GM19043 (cell line): ENCODE results near the gene GCNT1.
"Not testable (repeated sequence)": the region's sequence is repeated elsewhere in the genome, so short reads cannot be mapped to it uniquely, and the experiment has no call there.

Experiments used
- ATAC-seq: cut with Tn5 transposase; IDR thresholded peaks from one replicate; pipeline ENCODE4 v1.9.1; 2021; ENCODE audit warnings: low read depth; ENCODE audit not compliant: unreplicated experiment

Gene GCNT1

GRCh38 chr9:76479337-76479736 is 20.4 kb downstream of the GCNT1 start:
- not testable (repeated sequence) for ATAC-seq

DNA sequence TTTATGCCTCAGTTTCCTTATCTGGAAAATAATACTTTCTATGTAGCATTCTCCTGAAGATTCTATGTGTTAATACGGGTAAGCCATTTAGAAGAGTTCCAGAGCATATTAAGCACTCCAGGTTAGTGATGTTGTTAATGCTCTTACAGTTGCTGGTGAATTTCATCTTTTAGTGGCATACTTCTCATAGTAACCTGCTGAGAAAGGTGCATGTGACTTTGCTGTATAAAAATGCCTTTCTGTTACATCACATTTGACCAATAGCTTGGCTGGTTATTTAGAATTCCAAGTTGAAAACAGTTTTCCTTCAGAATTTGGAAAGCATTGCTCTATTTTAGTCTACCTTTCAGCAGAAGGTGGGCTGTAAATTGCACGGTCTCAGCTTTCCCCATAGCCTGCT is 27.2 kb downstream of the GCNT1 start:
- ATAC-seq: no peak

- ATAC-seq: no peak
Observed at GRCh38 chr9:76490249-76490990, 31.4 kb downstream of the GCNT1 start.

- not testable (repeated sequence) for ATAC-seq
Observed at GRCh38 chr9:76491056-76491455, 32.1 kb downstream of the GCNT1 start.

GRCh38 chr9:76493496-76493895 is 34.5 kb downstream of the GCNT1 start:
- not testable (repeated sequence) for ATAC-seq

DNA sequence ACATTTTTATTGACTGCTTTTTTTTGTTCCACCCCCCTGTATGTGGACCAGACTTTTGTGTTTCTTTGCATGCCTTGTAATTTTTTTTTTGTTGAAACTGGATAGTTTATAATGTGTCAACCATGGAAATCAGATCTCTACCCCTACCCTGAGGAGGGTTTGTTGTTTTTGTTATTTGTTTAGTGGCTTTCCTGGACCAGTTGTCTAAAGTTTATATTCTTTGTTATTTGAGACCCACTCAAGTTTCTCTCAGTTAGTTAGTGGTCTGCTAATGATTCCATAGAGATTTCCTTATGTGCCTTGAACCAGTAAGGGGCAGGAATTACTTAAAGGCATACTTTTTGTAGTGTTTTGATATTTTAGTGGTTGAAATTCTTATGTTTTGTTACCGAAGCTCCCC is 41.1 kb downstream of the GCNT1 start:
- no peak for ATAC-seq

DNA sequence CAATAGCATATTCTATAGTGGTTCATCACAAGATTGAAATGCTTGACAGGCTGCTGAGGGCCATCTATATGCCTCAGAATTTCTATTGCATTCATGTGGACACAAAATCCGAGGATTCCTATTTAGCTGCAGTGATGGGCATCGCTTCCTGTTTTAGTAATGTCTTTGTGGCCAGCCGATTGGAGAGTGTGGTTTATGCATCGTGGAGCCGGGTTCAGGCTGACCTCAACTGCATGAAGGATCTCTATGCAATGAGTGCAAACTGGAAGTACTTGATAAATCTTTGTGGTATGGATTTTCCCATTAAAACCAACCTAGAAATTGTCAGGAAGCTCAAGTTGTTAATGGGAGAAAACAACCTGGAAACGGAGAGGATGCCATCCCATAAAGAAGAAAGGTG is 43.8 kb downstream of the GCNT1 start:
- ATAC-seq: no peak

DNA sequence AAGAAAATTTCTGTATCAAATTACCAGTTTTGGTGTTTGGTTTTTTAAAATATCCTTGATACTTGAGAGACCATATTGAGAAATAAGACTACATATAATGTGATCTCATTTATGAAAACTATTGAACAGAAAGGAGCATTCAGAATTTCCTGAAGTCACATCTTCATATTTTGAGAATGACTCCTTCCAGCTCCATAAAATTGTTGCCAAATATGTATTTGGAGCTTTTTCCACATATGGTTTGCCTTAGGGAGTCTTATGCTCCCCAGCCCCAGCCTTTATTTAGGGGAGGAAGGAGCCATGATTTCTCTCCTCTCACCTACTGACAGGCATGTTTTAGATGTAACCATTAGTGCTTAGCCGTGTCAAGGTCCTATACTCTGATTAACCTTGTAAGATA is 51.1 kb downstream of the GCNT1 start:
- ATAC-seq: no peak

DNA sequence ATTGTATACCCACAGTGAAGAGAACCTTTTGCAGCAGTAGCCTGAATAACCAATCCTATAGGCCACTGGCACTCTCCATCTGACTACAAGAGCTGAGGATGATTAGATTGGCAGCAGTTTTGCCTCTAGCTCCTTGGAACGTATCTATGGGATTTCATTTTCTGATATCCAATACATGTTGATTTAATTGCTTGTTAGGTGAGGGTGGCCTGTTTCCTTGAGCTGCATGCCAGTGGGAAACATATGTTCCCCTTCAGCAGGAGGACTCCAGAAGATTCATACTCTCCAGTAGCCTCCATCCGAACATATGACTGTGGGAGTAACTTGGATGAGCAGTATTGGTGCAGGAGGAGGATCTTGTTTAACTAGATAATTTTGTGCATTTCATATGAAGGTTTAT is 51.5 kb downstream of the GCNT1 start:
- ATAC-seq: no peak

GRCh38 chr9:76512826-76513225 is 53.8 kb downstream of the GCNT1 start:
- ATAC-seq: no peak

DNA sequence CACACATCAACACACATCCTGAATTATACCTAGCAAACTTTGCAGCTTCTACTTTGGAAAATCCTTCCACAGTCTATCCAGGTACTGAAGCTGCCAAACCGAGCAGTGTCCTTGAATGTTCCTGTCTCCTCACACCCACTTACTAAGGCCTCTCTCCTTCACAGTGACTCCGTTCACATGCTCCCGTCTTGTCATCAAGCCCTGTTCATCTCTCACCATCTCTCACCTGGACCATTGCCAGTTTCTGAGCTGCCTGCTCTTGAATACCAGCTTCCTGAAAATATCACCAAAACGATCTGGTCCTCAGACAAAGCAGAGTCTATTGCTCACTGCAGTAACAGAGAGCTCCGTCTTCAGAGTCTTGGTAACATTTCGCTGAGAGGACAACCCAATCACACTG is 57.4 kb downstream of the GCNT1 start:
- no peak for ATAC-seq

DNA sequence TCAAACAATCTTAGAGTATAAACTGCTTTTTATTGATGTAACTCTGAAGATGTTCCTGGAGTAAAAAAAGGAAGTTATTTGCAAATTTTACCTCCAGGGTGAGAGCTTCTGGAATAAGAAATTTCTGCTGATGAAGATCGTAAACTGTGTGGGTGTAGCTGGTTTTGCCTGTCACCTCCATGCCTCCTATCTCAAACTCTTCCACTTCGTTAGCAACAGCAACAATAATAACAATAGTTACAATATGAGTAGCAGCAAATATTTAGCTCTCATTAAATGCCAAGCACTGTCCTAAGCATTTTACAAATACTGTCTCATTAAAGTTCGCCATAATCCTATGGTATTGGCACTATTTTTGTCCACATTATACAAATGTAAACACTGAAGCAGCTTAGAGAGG is 57.9 kb downstream of the GCNT1 start:
- no peak for ATAC-seq

- no peak for ATAC-seq
Observed at GRCh38 chr9:76519075-76519835, 60.3 kb downstream of the GCNT1 start.

- ATAC-seq: no peak
Observed at GRCh38 chr9:76521244-76521681, 62.3 kb downstream of the GCNT1 start.

DNA sequence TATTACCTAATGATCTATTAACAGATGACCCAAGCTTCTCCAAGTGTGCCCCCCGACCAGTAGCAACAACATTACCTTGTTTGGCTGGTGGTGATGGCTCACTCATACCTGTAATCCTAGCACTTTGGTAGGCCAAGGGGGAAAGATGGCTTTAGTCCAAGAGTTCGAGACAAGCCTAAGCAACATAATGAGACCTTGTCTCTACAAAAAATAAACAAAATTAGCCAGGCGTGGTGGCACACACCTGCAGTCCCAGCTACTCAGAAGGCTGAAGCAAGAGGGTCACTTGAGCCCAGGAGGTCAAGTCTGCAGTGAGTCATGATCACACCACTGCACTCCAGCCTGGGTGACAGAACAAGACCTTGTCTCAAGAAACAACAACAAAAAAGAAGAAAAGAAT is 62.9 kb downstream of the GCNT1 start:
- ATAC-seq: no peak

DNA sequence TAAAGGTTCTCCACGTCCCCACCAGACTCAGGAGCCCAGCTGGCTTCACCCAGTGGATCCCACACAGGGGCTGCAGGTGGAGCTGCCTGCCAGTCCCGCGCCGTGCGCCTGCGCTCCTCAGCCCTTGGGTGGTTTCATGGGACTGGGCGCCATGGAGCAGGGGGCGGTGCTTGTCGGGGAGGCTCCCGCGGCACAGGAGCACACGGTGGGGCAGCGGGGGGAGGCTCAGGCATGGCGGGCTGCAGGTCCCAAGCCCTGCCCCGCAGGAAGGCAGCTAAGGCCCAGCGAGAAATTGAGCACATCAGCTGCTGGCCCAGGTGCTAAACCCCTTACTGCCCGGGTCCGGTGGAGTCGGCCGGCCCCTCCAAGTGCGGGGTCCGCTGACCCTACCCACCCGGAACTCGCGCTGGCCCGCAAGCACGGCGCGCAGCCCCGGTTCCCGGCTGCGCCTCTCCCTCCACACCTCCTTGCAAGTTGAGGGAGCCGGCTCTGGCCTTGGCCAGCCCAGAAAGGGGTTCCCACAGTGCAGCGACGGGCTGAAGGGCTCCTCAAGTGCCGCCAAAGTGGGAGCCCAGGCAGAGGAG is 64.7 kb downstream of the GCNT1 start:
- not testable (repeated sequence) for ATAC-seq

DNA sequence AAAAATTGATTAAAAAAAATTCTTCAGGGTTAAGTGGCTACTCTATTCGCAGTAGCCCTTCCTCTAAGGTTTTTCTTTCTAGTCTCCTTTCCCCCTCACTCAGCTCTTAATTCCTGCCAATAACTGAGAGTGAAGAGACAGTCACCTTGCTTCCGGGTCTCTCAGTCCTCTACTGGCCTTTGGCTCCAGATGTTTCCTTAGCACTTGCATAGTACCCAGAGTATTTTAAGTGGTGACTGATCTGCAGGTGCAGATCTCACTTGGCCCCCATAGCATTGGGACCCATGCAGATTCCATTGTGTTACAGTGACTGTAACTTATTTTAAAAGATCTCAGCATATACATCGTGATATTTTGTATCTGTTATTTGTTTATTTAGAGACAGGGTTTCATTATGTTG is 66.2 kb downstream of the GCNT1 start:
- no peak for ATAC-seq

DNA sequence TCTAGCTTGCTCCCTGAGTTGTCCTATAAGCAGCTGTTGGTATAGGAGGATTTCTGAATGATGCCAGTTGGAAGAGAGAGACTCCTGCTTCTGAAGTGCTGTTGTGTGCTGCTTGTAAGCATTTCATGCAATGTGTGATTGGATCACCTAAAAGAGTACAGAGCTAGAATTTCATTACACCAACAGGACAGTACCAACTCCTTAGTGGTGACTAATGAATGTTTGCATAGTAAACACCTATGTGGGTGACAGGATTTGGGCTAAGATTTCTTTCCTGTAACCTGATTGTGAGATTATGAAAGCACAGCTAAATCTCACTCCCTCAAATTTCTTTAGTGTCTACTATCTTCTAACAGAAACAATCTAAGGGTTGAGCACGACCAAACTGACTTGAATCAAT is 67.0 kb downstream of the GCNT1 start:
- no peak for ATAC-seq

DNA sequence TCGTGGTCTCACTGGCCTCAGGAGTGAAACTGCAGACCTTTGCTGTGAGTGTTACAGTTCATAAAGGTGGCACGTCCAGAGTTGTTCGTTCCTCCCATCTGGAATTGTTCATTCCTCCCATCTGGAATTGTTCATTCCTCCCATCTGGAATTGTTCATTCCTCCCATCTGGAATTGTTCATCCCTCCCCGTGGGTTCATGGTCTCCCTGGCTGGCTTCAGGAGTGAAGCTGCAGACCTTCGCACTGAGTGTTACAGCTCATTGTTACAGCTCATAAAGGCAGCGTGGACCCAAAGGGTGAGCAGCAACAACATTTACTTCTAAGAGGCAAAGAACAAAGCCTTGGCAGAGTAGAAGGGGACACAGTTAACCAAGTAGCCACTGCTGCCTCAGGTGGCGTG is 69.1 kb downstream of the GCNT1 start:
- no peak for ATAC-seq

GRCh38 chr9:76528642-76529190 is 69.7 kb downstream of the GCNT1 start:
- ATAC-seq: no peak

DNA sequence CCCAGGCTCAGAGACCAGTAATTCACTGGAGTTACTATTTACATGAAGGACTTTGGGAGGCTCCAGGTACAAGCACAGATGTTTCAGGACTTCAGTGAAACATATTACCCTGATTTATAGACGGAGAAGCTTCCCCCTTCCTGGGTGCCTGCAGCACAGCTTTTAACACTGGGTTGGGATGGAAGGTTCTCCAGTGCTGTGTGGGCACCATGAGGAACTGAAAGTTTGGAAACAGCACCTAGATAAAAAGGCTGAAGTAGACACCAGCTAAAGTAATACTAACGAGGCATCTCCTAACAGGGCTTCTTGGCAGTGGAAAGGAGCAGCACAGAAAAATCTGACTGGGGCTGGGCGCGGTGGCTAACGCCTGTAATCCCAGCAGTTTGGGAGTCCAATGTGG is 70.7 kb downstream of the GCNT1 start:
- ATAC-seq: no peak
